Parathyroid adenoma (tissue), 2 donors: Measurements from ENCODE around the gene KRT24.

Experiments
- H2AFZ ChIP-seq: fragments of 300-600 bp; sonication (generic); one replicate; pipeline ENCODE4 v1.7.0; 2017; ENCODE audit warnings: antibody characterized with exemption, mild to moderate bottlenecking
- H3K27ac ChIP-seq: fragments of 300-600 bp; sonication (generic); one replicate; pipeline ENCODE4 v1.7.0; 2017
- H3K27me3 ChIP-seq: fragments of 300-600 bp; sonication (generic); one replicate; pipeline ENCODE4 v1.7.0; 2017; ENCODE audit warnings: low read length; ENCODE audit not compliant: control insufficient read depth, insufficient read depth
- H3K36me3 ChIP-seq: fragments of 300-600 bp; sonication (generic); one replicate; pipeline ENCODE4 v1.7.0; 2017; ENCODE audit warnings: low read length; ENCODE audit not compliant: control insufficient read depth, insufficient read depth
- H3K4me1 ChIP-seq: fragments of 300-600 bp; sonication (generic); one replicate; pipeline ENCODE4 v1.7.0; 2017; ENCODE audit warnings: control low read depth
- H3K4me2 ChIP-seq: fragments of 300-600 bp; sonication (generic); one replicate; pipeline ENCODE4 v1.7.0; 2017; ENCODE audit warnings: low read length
- H3K4me3 ChIP-seq: fragments of 300-600 bp; sonication (generic); one replicate; pipeline ENCODE4 v1.7.0; 2017; ENCODE audit warnings: low read depth, low read length
- H3K79me2 ChIP-seq: fragments of 300-600 bp; sonication (generic); one replicate; pipeline ENCODE4 v1.7.0; 2017; ENCODE audit warnings: control low read depth
- H3K9ac ChIP-seq: fragments of 300-600 bp; sonication (generic); one replicate; pipeline ENCODE4 v1.7.0; 2017; ENCODE audit warnings: mild to moderate bottlenecking
- H3K9me3 ChIP-seq: fragments of 300-600 bp; sonication (generic); one replicate; pipeline ENCODE4 v1.7.0; 2017; ENCODE audit warnings: low read length; ENCODE audit not compliant: control insufficient read depth
- TF ChIP-seq, protein P1 (sequence below): fragments of 300-600 bp; sonication (generic); IDR thresholded peaks from one replicate; pipeline ENCODE4 v1.7.0; 2017; ENCODE audit warnings: antibody characterized with exemption, mild to moderate bottlenecking
- donor health status: primary hyperparathyroidism.

The KRT24 gene

DNA sequence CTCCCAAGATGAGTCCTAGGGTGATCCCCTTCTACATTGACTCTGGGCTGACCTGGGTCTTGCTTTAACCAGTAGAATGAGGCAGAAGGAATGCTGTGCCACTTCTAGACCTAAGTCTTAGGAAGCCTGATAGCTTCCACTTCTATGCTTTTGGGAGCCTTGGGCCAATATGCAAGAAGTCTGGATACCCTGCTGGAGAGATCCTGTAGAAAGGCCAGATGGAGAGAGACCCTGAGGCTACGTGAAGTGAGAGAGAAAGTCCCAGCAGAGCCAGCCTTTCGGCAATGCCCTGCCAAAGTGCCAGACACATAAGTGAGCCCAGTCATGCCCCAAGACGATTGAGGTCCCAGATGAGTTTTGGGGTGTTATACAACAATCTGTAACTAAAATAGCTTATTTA lies 40.3 kb downstream of the KRT24 start:
- H3K4me1 ChIP-seq: no peaks in the 10 kb centered on the region
- H2AFZ ChIP-seq: peak overlapping the region; percentile 85
- H3K27ac ChIP-seq: no peak overlapping the region
- H3K9ac ChIP-seq: no peak overlapping the region
- H3K9me3 ChIP-seq: no peaks in the 10 kb centered on the region
- no peak overlapping the region for H3K4me3 ChIP-seq
- no peaks in the 10 kb centered on the region for H3K27me3 ChIP-seq
- no peak overlapping the region for H3K4me2 ChIP-seq
- TF ChIP-seq, protein P1, sequence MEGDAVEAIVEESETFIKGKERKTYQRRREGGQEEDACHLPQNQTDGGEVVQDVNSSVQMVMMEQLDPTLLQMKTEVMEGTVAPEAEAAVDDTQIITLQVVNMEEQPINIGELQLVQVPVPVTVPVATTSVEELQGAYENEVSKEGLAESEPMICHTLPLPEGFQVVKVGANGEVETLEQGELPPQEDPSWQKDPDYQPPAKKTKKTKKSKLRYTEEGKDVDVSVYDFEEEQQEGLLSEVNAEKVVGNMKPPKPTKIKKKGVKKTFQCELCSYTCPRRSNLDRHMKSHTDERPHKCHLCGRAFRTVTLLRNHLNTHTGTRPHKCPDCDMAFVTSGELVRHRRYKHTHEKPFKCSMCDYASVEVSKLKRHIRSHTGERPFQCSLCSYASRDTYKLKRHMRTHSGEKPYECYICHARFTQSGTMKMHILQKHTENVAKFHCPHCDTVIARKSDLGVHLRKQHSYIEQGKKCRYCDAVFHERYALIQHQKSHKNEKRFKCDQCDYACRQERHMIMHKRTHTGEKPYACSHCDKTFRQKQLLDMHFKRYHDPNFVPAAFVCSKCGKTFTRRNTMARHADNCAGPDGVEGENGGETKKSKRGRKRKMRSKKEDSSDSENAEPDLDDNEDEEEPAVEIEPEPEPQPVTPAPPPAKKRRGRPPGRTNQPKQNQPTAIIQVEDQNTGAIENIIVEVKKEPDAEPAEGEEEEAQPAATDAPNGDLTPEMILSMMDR: no peak
- no peaks in the 10 kb centered on the region for H3K79me2 ChIP-seq
- H3K36me3 ChIP-seq: no peaks in the 10 kb centered on the region

DNA sequence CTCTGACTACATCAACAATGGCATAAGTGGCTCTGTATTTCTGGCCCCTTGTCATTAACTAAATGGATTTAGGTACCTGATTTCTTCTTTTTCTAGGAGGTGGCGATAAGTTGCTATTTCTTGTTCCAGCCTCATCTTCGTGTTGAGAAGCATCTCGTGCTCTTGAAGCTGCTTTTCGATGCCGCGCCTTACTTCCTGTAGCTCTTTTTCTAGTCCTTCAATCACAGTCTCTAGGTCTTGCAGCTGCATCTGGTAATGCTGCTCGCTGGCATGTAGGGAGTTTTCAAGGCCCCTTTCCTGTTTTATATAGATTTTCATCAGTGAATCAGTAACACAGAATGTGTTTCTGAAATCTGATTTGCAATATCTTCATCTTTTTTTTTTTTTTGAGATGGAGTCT lies 43.6 kb downstream of the KRT24 start:
- Histone ChIP-seq H3K4me3 (no peak overlapping the region), H2AFZ (no peak overlapping the region), H3K4me2 (no peak overlapping the region), H3K79me2 (no peaks in the 10 kb centered on the region), H3K9me3 (no peaks in the 10 kb centered on the region), H3K9ac (no peak overlapping the region), H3K4me1 (no peaks in the 10 kb centered on the region), H3K36me3 (no peaks in the 10 kb centered on the region), H3K27ac (no peak overlapping the region), H3K27me3 (no peaks in the 10 kb centered on the region)
- TF ChIP-seq, protein P1: no peak

DNA sequence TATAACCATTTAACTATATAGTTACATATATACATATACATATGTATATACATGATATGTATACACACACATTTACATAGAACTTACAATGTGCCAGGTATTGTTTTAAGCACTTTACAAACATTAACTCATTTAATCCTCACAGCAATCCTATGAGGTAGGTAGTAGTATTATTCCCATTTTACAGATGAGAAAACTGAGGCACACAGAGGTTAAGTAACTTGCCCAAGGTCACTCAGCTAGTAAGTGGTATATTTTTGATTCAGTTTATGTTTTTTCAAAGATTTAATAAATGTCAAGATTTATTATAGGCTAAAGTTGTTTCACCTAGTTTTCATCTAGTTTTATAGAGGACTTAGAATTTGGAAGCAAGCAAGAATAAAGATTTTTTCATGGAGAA lies 45.2 kb downstream of the KRT24 start:
- TF ChIP-seq, protein P1: no peak
- Histone ChIP-seq H3K79me2 (no peaks in the 10 kb centered on the region), H3K4me1 (no peaks in the 10 kb centered on the region), H3K4me3 (no peak overlapping the region), H3K27ac (no peak overlapping the region), H3K27me3 (no peaks in the 10 kb centered on the region), H3K4me2 (no peak overlapping the region), H3K36me3 (no peaks in the 10 kb centered on the region), H3K9ac (no peak overlapping the region), H3K9me3 (no peaks in the 10 kb centered on the region), H2AFZ (no peak overlapping the region)

DNA sequence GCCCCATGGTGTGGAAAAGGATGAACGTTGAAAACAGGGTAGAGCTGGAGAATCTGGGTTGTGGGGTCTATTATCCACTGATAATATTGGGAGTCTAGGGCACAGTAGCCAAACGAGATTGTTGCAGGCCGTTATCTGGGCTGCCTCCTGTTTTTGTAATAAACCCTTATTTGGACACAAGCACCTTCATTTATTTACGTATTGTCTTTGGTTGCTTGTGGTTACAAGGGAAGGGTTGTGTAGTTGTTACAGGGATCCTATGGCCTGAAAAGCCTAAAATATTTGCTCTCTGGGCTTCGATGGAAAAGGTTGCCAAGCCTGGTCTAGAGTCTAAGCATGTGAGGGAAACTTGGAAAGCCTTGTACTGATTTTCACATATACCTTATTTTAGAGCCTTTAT lies 51.6 kb downstream of the KRT24 start:
- Histone ChIP-seq H3K27me3 (no peaks in the 10 kb centered on the region), H3K36me3 (no peaks in the 10 kb centered on the region), H3K4me1 (peaks cover 4% of the 10 kb centered on the region), H3K79me2 (peaks cover 8% of the 10 kb centered on the region), H3K27ac (no peak overlapping the region), H3K9me3 (no peaks in the 10 kb centered on the region), H2AFZ (no peak overlapping the region), H3K9ac (no peak overlapping the region), H3K4me2 (no peak overlapping the region), H3K4me3 (no peak overlapping the region)
- TF ChIP-seq, protein P1: no peak

DNA sequence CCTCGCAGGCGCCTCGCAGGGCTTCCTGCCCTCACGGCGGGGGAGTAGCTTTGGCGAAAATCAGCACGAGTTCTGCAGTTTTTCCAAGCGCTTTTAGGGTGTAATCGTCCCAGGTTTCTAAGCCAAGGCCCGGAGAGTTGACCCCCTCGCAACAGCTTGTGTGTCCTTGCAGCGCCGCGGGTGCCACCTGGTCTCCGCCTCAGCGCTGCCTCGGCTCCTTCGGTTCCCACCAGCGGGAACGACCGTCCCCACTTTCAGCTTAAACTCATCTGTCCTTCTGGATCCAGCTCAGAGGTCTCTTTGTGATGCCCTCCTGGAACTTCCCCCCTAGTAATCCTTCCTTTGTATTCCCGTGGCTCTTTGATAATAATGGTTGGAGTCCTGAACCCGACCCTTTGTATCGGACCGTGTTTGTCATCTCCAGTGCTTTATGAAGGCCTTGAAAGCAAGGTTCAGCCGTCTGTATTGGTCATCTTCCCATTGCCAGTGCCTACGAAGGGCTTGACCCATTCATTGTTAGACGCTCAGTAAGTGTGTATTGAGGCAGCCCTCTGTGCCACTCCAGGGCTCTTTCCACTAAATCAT lies 55.1 kb downstream of the KRT24 start:
- H3K27me3 ChIP-seq: no peaks in the 10 kb centered on the region
- peak overlapping the region; percentile 93 for H3K4me3 ChIP-seq
- peaks cover 12% of the 10 kb centered on the region for H3K4me1 ChIP-seq
- TF ChIP-seq, protein P1: no peak
- no peaks in the 10 kb centered on the region for H3K36me3 ChIP-seq
- H3K9me3 ChIP-seq: no peaks in the 10 kb centered on the region
- peak overlapping the region; percentile 96 for H3K27ac ChIP-seq
- peak overlapping the region; percentile 97 for H3K4me2 ChIP-seq
- peaks cover 28% of the 10 kb centered on the region for H3K79me2 ChIP-seq
- peak overlapping the region; percentile 100 for H2AFZ ChIP-seq
- peak overlapping the region; percentile 84 for H3K9ac ChIP-seq
